K562 (cell line): Measurements from ENCODE around the gene CLVS2. TPM values are rescaled to one million over a fixed set of nuclear protein-coding genes. Genes with fewer than 3 reads are reported as not detected.

Experiments
- ATAC-seq: fragments of 200-7000 bp; cut with Tn5 transposase; 3 replicates; pipeline ENCODE4 v1.9.1; 2020; ENCODE audit warnings: moderate library complexity
- BruUV-seq: library from RNA; stranded (reverse); fragments of 400-500 nt; replicated peaks from 2 replicates; lab custom pipeline; 2021; lab: Mats Ljungman, UMichigan
- CTCF ChIA-PET: fragments of 300-600 bp; formaldehyde crosslinking; extraction: SDS; loops from one replicate; lab custom pipeline; 2021; ENCODE audit warnings: low intra/inter-chr PET ratio; lab: Yijun Ruan, JAX
- POLR2A ChIA-PET: fragments of 300-600, 350-650 bp; sonication (Branson Sonifier 250); formaldehyde crosslinking; extraction: SDS; loops from one replicate; lab custom pipeline; 2021; ENCODE audit warnings: antibody characterized with exemption, inconsistent platforms; lab: Yijun Ruan, JAX
- DNase-seq, 4 experiments: peaks; one replicate each; pipeline versions ENCODE4 v3.0.0 to v3.0.0-alpha.2; 2011 to 2018; ENCODE audit warnings: low spot score in 3 of 4, mixed read lengths in 3 of 4; ENCODE audit errors: extremely low read depth in 1 of 4
- FAIRE-seq: peaks from 2 replicates; lab custom pipeline; 2011; peaks lifted over from hg19 to GRCh38; lab: Jason Lieb, UNC
- H2AFZ ChIP-seq: 2 replicates; pipeline ENCODE4 v1.6.0; 2011; ENCODE audit warnings: low read depth, low read length, control low read depth, inconsistent platforms
- H3K27ac ChIP-seq: fragments of 200-600 bp; 3 replicates; pipeline ENCODE4 v1.8.0; 2011; ENCODE audit warnings: low read depth, mild to moderate bottlenecking, control low read depth, inconsistent platforms, low read length, moderate library complexity, mixed read lengths; ENCODE audit errors: extremely low read depth
- H3K27me3 ChIP-seq, 2 experiments: fragments of 300-600 bp in 1 of 2; 2 replicates in 1 of 2; 3 replicates in 1 of 2; pipeline versions ENCODE4 v1.6.0 to v1.8.0; 2011; ENCODE audit warnings: inconsistent platforms in 2 of 2, low read length in 2 of 2, mild to moderate bottlenecking in 1 of 2, mixed read lengths in 1 of 2, moderate library complexity in 1 of 2; ENCODE audit not compliant: control insufficient read depth in 2 of 2, insufficient read depth in 2 of 2
- H3K36me3 ChIP-seq: fragments of 300-600 bp; 3 replicates; pipeline ENCODE4 v1.8.0; 2011; ENCODE audit warnings: mild to moderate bottlenecking, low read length, inconsistent platforms; ENCODE audit not compliant: control insufficient read depth, insufficient read depth
- H3K4me1 ChIP-seq, 2 experiments: fragments of 200-600 bp in 1 of 2; replicated peaks in 1 of 2; 2 replicates in 1 of 2; 3 replicates in 1 of 2; pipeline versions ENCODE4 v1.5.1 to v1.8.0; 2011; ENCODE audit warnings: inconsistent platforms in 2 of 2, low read length in 2 of 2, mild to moderate bottlenecking in 1 of 2, mixed read lengths in 1 of 2, moderate library complexity in 1 of 2; ENCODE audit not compliant: control insufficient read depth in 2 of 2, insufficient read depth in 2 of 2
- H3K4me2 ChIP-seq: 2 replicates; pipeline ENCODE4 v1.6.1; 2011; ENCODE audit warnings: low read length, control low read depth, inconsistent platforms, mixed read lengths; ENCODE audit not compliant: insufficient read depth
- H3K4me3 ChIP-seq: fragments of 200-600 bp; sonication (generic), shearing (Covaris generic); 2 replicates; pipeline ENCODE4 v1.5.1; 2016; ENCODE audit warnings: control low read depth, inconsistent platforms
- H3K79me2 ChIP-seq: fragments of 200-600 bp; 3 replicates; pipeline ENCODE4 v1.8.0; 2011; ENCODE audit warnings: low read length, inconsistent platforms; ENCODE audit not compliant: control insufficient read depth, insufficient read depth
- H3K9ac ChIP-seq, 2 experiments: 2 replicates each; pipeline versions ENCODE4 v1.6.0 to v1.6.1; 2011; ENCODE audit warnings: low read depth in 2 of 2, low read length in 2 of 2, control low read depth in 1 of 2, inconsistent platforms in 1 of 2, mild to moderate bottlenecking in 1 of 2, mixed read lengths in 1 of 2; ENCODE audit not compliant: insufficient read depth in 1 of 2
- H3K9me1 ChIP-seq: one replicate; pipeline ENCODE4 v1.6.0; 2011; ENCODE audit warnings: inconsistent platforms, mild to moderate bottlenecking, low read length, moderate library complexity; ENCODE audit not compliant: control insufficient read depth, insufficient read depth
- H3K9me3 ChIP-seq: replicated peaks from 2 replicates; pipeline ENCODE4 v1.5.1; 2011; ENCODE audit warnings: low read depth, low read length, inconsistent platforms; ENCODE audit not compliant: control insufficient read depth, insufficient read depth
- H4K20me1 ChIP-seq: replicated peaks from 2 replicates; pipeline ENCODE4 v1.6.1; 2011; ENCODE audit warnings: low read length, inconsistent platforms, mixed read lengths; ENCODE audit not compliant: control insufficient read depth, insufficient read depth
- ARID4B ChIP-seq: sonication (generic); formaldehyde crosslinking; IDR thresholded peaks from 2 replicates; pipeline ENCODE4 v1.8.0; 2022; ENCODE audit warnings: mild to moderate bottlenecking, missing genetic modification reagents
- ZNF318 ChIP-seq, 2 experiments: fragments of 450-650 bp; IDR thresholded peaks; 2 replicates each; pipeline ENCODE4 v1.6.1; 2016; ENCODE audit warnings: mild to moderate bottlenecking in 2 of 2, borderline replicate concordance in 1 of 2, low read depth in 1 of 2, moderate library complexity in 1 of 2
- ZNF395 ChIP-seq: fragments of 200-800 bp; sonication (Bioruptor generic); IDR thresholded peaks from 2 replicates; pipeline ENCODE4 v1.6.1; 2017; ENCODE audit warnings: missing genetic modification characterization, missing compliant biosample characterization
- WGBS: fragments of 100-300 bp; shearing (Covaris generic); methylation state at CpG from one replicate; pipeline ENCODE4 v1.1.6; 2016; ENCODE audit warnings: low coverage, mixed read lengths; ENCODE audit not compliant: insufficient coverage; ENCODE audit errors: missing lambda C conversion rate; 5-methylcytosine and 5-hydroxymethylcytosine counted together
- in situ Hi-C: fragments of 300-500 bp; cut with MboI; formaldehyde crosslinking; loops from 4 replicates; pipeline ENCODE4 v1.15.0; 2018; ENCODE audit warnings: inconsistent platforms, mixed read lengths
- intact Hi-C: fragments of 100-400 bp; cut with micrococcal nuclease; formaldehyde crosslinking; loops from 2 replicates; pipeline ENCODE4 v1.14.2; 2022
- polyA plus RNA-seq, 8 experiments: library from polyadenylated mRNA; depleted of rRNA in 4 of 8; stranded (reverse) in 5 of 8; unstranded in 3 of 8; fragments of >200 nt; fragmentation: Nextera tagmentation in 2 of 8; fragmentation: Illumina TruSeq in 1 of 8; extraction: Ambion mirVana in 2 of 8; extraction: Trizol in 1 of 8; gene quantifications; 2 replicates each; pipeline versions ENCODE4 v1.2.1 to v1.2.3, GENCODE V29; 2011 to 2014; ENCODE audit warnings: inconsistent platforms in 1 of 8, missing spikeins in 1 of 8
- total RNA-seq, 7 experiments: library from RNA; depleted of rRNA in 6 of 7; stranded (reverse); fragments of >200 nt in 6 of 7; fragmentation: Illumina TruSeq in 2 of 7; extraction: Trizol in 2 of 7; gene quantifications; 2 replicates each; pipeline versions ENCODE4 v1.2.1 to v1.2.3, GENCODE V29; 2011 to 2021; ENCODE audit warnings: low replicate concordance in 1 of 7

The CLVS2 gene
- total and polyA plus RNA-seq, 9 of the 15 experiments (the other 6 are each of a cell fraction or from before 2014, with no cell fraction given) = 0.01 to 0.36 (median 0.03) TPM; not detected in 3

GRCh38 chr6:122996794-122997505, 915 bp downstream of the CLVS2 start:
- CTCF ChIA-PET = no interaction called here
- H3K4me1 ChIP-seq = peaks cover 0 to 9% of the 10 kb centered on the region in 2 experiments; a peak in 2 of 5 replicates
- intact Hi-C loops (loop anchor here (10.0 kb wide), 1 partner anchor 132 kb away; no protein-coding TSS in a partner anchor), in situ Hi-C loops (no loop called here)
- H3K79me2 ChIP-seq = no peaks in the 10 kb centered on the region
- BruUV-seq = no TSS peak
- no peaks in the 10 kb centered on the region for H3K36me3 ChIP-seq
- POLR2A ChIA-PET = no interaction called here
- no peak overlapping the region for H3K4me2 ChIP-seq
- ATAC-seq (no peak), DNase-seq (no peak), FAIRE-seq (no peak)
- no peaks in the 10 kb centered on the region for H3K9me3 ChIP-seq
- H3K27me3 ChIP-seq = no peaks in the 10 kb centered on the region
- no peak overlapping the region for H3K4me3 ChIP-seq
- H2AFZ ChIP-seq = no peak overlapping the region
- no peaks in the 10 kb centered on the region for H3K9me1 ChIP-seq
- H4K20me1 ChIP-seq = no peaks in the 10 kb centered on the region
- H3K27ac ChIP-seq = no peak overlapping the region
- WGBS = 13% methylated on average over 9 of the region's 19 CpGs
- no peak overlapping the region for H3K9ac ChIP-seq
- no peak for TF ChIP-seq ZNF395 (CRISPR knock-in tag)
- no peak for TF ChIP-seq ZNF318 (IDR thresholded peaks at IDR 0.05; ENCODE audit: borderline replicate concordance in 1 of 2, low read depth in 1 of 2)
- no peak for TF ChIP-seq ARID4B (CRISPR knock-in tag)
